ENCODE results near the gene CMIP. TPM values are rescaled to one million over a fixed set of nuclear protein-coding genes. Genes with fewer than 3 reads are reported as not detected.
"Not testable (repeated sequence)": the region's sequence is repeated elsewhere in the genome, so short reads cannot be mapped to it uniquely, and the experiment has no call there.

The CMIP gene
- total RNA-seq, 1 donor from 2014 or later = 19.1 TPM

- no peak overlapping the region for H3K4me3 ChIP-seq (ENCODE audit: low read depth, low read length)
- no peak for TF ChIP-seq CTCF (conservative IDR thresholded peaks at IDR 0.05; ENCODE audit: low read depth, low read length)
- DNase-seq (ENCODE audit: low read depth) = no peak
These were observed 41.4 kb upstream of the CMIP start for GRCh38 chr16:81403208-81403600.

- DNase-seq (ENCODE audit: low read depth) = no peak
- peak; percentile 81 for TF ChIP-seq CTCF (conservative IDR thresholded peaks at IDR 0.05; ENCODE audit: low read depth, low read length)
- peak overlapping the region; percentile 46 for H3K4me3 ChIP-seq (ENCODE audit: low read depth, low read length)
These were observed 40.8 kb upstream of the CMIP start for GRCh38 chr16:81403601-81404391.

GRCh38 chr16:81405002-81405401, 39.6 kb upstream of the CMIP start:
- not testable (repeated sequence) for DNase-seq (ENCODE audit: low read depth)

GRCh38 chr16:81405702-81406113, 38.9 kb upstream of the CMIP start:
- H3K4me3 ChIP-seq (ENCODE audit: low read depth, low read length) = no peak overlapping the region
- peak; percentile 45 for TF ChIP-seq CTCF (conservative IDR thresholded peaks at IDR 0.05; ENCODE audit: low read depth, low read length)
- peak; percentile 95 for DNase-seq (ENCODE audit: low read depth)

More at GRCh38 chr16:81405002-81405401, 39.6 kb upstream of the CMIP start:
- not testable (repeated sequence) for H3K4me3 ChIP-seq (ENCODE audit: low read depth, low read length)

- DNase-seq (ENCODE audit: low read depth) = no peak
- TF ChIP-seq CTCF (conservative IDR thresholded peaks at IDR 0.05; ENCODE audit: low read depth, low read length) = no peak
- no peak overlapping the region for H3K4me3 ChIP-seq (ENCODE audit: low read depth, low read length)
These were observed 36.1 kb upstream of the CMIP start for GRCh38 chr16:81408409-81408950.

GRCh38 chr16:81409016-81409556, 35.5 kb upstream of the CMIP start:
- DNase-seq (ENCODE audit: low read depth) = no peak
- TF ChIP-seq CTCF (conservative IDR thresholded peaks at IDR 0.05; ENCODE audit: low read depth, low read length) = no peak
- H3K4me3 ChIP-seq (ENCODE audit: low read depth, low read length) = no peak overlapping the region

- DNase-seq (ENCODE audit: low read depth) = no peak
- TF ChIP-seq CTCF (conservative IDR thresholded peaks at IDR 0.05; ENCODE audit: low read depth, low read length) = no peak
- no peak overlapping the region for H3K4me3 ChIP-seq (ENCODE audit: low read depth, low read length)
These were observed 33.8 kb upstream of the CMIP start for GRCh38 chr16:81410643-81411293.
